GM19023 (cell line): ENCODE measurements around the gene SOHLH2.

Experiments
- ATAC-seq: cut with Tn5 transposase; IDR thresholded peaks from one replicate; pipeline ENCODE4 v1.9.1; 2021; ENCODE audit warnings: mild to moderate bottlenecking, moderate library complexity; ENCODE audit not compliant: unreplicated experiment

The SOHLH2 gene

GRCh38 chr13:36132376-36132775, 82.0 kb downstream of the SOHLH2 start:
- no peak for ATAC-seq

GRCh38 chr13:36131931-36132297, 82.4 kb downstream of the SOHLH2 start:
- no peak for ATAC-seq

- ATAC-seq: no peak
These were observed 83.0 kb downstream of the SOHLH2 start, which contains the start of gene DCLK1 for GRCh38 chr13:36131222-36131930. Gene DCLK1 (minus strand): TSS chr13:36131382.

GRCh38 chr13:36130552-36131221, 83.7 kb downstream of the SOHLH2 start:
- ATAC-seq: no peak

- no peak for ATAC-seq
These were observed 84.2 kb downstream of the SOHLH2 start for GRCh38 chr13:36130193-36130551.

- no peak for ATAC-seq
These were observed 84.8 kb downstream of the SOHLH2 start for GRCh38 chr13:36129539-36129938.

- no peak for ATAC-seq
These were observed 87.9 kb downstream of the SOHLH2 start for GRCh38 chr13:36126491-36126890.

GRCh38 chr13:36125841-36126240, 88.5 kb downstream of the SOHLH2 start:
- ATAC-seq: no peak

GRCh38 chr13:36124236-36124822, 90.0 kb downstream of the SOHLH2 start:
- ATAC-seq: no peak
